H1 (cell line): ENCODE results near the gene SOWAHD.

Experiments used
- EZH2 ChIP-seq: fragments of 200-600 bp; sonication (generic); IDR thresholded peaks from 2 replicates; pipeline ENCODE4 v1.7.1; 2012; ENCODE audit warnings: low read depth, mild to moderate bottlenecking, moderate library complexity, low read length, inconsistent platforms; ENCODE audit not compliant: severe bottlenecking
- POLR2A ChIP-seq, 2 experiments: IDR thresholded peaks; 1 replicate in 1 of 2; 2 replicates in 1 of 2; pipeline ENCODE4 v1.6.1; 2011; ENCODE audit warnings: low read depth in 2 of 2, low read length in 2 of 2, mild to moderate bottlenecking in 2 of 2; ENCODE audit errors: control extremely low read depth in 1 of 2
- SRF ChIP-seq: IDR thresholded peaks from 2 replicates; pipeline ENCODE4 v1.6.1; 2011; ENCODE audit warnings: mild to moderate bottlenecking, low read depth, low read length, moderate library complexity

GRCh38 chrX:119753639-119754257 lies 4.6 kb upstream of the SOWAHD start:
- TF ChIP-seq SRF, result no peak
- TF ChIP-seq POLR2A (IDR thresholded peaks at IDR 0.05; ENCODE audit: control extremely low read depth in 1 of 2, low read depth in 2 of 2, low read length in 2 of 2), result no peak
- TF ChIP-seq EZH2, result no peak
